Suprapubic skin (tissue), 4 donors: ENCODE measurements around the gene ACSL3.

Experiments
- EP300 ChIP-seq: sonication (generic); formaldehyde crosslinking; IDR thresholded peaks from one replicate; pipeline ENCODE4 v1.6.1; 2017; ENCODE audit warnings: antibody characterized with exemption
- POLR2A ChIP-seq, 2 donors: fragments of 450-650 bp; IDR thresholded peaks; one replicate each; pipeline ENCODE4 v1.6.1; 2017; ENCODE audit warnings: antibody characterized with exemption in 2 of 2, mild to moderate bottlenecking in 2 of 2, moderate library complexity in 2 of 2
- POLR2AphosphoS5 ChIP-seq, 3 donors: sonication (generic); formaldehyde crosslinking; IDR thresholded peaks; one replicate each; pipeline ENCODE4 v1.6.1; 2017; ENCODE audit warnings: antibody characterized with exemption in 3 of 3
- TF ChIP-seq, protein P1 (sequence below), 2 donors: fragments of 200-600 bp in 1 of 2; fragments of 450-650 bp in 1 of 2; sonication (generic) in 1 of 2; IDR thresholded peaks; one replicate each; pipeline ENCODE4 v1.5.1; 2016 to 2019; ENCODE audit warnings: antibody characterized with exemption in 2 of 2, mild to moderate bottlenecking in 1 of 2, moderate library complexity in 1 of 2

DNA sequence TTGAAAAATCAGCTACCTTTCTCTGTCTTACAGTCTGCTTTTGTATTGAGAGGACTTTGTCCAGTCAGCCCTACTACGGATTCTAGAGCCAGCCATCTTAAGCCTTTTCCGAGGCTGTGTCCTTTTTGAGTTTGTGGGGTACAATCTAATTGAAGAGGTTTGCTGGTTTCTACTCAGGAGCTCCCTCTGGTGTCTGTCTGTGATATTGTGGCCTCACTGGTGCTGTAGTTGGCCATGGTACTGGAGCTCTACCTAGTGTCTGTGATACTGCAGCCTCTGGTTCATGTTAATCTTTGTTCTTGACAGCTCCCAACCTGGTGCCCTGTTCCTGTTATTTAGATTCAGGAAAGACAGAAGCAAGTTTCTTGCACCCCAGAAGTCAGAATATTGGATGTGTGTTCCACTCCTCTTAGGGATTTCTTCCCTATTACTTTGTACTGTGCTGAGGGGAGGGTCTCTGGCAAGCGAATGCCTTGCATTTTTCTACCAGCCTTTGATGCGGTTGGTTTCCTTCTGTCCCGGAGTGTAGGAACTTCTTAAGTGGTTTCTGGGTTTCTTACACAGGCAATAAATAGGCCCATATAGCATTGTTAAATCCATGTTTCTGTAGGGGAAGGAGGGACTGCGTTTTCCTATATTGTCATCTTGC lies 78.5 kb downstream of the ACSL3 start:
- TF ChIP-seq, protein P1, sequence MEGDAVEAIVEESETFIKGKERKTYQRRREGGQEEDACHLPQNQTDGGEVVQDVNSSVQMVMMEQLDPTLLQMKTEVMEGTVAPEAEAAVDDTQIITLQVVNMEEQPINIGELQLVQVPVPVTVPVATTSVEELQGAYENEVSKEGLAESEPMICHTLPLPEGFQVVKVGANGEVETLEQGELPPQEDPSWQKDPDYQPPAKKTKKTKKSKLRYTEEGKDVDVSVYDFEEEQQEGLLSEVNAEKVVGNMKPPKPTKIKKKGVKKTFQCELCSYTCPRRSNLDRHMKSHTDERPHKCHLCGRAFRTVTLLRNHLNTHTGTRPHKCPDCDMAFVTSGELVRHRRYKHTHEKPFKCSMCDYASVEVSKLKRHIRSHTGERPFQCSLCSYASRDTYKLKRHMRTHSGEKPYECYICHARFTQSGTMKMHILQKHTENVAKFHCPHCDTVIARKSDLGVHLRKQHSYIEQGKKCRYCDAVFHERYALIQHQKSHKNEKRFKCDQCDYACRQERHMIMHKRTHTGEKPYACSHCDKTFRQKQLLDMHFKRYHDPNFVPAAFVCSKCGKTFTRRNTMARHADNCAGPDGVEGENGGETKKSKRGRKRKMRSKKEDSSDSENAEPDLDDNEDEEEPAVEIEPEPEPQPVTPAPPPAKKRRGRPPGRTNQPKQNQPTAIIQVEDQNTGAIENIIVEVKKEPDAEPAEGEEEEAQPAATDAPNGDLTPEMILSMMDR (IDR thresholded peaks at IDR 0.05): peak in 1 of 2 donors; percentile 41
- TF ChIP-seq POLR2A (IDR thresholded peaks at IDR 0.05) (no peak), POLR2AphosphoS5 (IDR thresholded peaks at IDR 0.05) (no peak), EP300 (no peak)
